LNCAP (cell line): Measurements from ENCODE around the gene RNF151.

Experiments used
- TF ChIP-seq, protein P1 (sequence below): fragments of 450-650 bp; IDR thresholded peaks from 2 replicates; pipeline ENCODE4 v1.5.1; 2017; ENCODE audit warnings: mild to moderate bottlenecking

Gene RNF151

DNA sequence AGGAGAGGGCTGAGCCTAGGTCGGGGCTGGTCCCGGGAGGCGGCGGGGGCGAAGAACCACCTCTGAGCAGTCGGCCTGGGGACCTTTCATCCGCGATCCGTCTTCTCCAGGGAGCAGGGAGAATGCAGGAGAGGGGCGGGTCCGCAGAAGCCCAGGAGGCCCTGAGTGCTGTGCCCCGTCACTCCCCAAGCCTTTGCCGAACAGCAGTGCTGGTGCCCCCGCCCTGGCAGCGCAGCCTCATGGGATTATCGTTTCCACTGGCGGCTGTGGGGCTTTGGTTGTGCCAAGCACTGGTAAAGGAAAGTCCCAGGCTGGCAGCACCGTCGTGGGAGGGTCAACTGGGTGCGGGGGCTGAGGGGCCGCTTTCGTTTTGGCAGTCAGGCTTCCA is 5.8 kb downstream of the RNF151 start:
- TF ChIP-seq, protein P1, sequence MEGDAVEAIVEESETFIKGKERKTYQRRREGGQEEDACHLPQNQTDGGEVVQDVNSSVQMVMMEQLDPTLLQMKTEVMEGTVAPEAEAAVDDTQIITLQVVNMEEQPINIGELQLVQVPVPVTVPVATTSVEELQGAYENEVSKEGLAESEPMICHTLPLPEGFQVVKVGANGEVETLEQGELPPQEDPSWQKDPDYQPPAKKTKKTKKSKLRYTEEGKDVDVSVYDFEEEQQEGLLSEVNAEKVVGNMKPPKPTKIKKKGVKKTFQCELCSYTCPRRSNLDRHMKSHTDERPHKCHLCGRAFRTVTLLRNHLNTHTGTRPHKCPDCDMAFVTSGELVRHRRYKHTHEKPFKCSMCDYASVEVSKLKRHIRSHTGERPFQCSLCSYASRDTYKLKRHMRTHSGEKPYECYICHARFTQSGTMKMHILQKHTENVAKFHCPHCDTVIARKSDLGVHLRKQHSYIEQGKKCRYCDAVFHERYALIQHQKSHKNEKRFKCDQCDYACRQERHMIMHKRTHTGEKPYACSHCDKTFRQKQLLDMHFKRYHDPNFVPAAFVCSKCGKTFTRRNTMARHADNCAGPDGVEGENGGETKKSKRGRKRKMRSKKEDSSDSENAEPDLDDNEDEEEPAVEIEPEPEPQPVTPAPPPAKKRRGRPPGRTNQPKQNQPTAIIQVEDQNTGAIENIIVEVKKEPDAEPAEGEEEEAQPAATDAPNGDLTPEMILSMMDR, result no peak

DNA sequence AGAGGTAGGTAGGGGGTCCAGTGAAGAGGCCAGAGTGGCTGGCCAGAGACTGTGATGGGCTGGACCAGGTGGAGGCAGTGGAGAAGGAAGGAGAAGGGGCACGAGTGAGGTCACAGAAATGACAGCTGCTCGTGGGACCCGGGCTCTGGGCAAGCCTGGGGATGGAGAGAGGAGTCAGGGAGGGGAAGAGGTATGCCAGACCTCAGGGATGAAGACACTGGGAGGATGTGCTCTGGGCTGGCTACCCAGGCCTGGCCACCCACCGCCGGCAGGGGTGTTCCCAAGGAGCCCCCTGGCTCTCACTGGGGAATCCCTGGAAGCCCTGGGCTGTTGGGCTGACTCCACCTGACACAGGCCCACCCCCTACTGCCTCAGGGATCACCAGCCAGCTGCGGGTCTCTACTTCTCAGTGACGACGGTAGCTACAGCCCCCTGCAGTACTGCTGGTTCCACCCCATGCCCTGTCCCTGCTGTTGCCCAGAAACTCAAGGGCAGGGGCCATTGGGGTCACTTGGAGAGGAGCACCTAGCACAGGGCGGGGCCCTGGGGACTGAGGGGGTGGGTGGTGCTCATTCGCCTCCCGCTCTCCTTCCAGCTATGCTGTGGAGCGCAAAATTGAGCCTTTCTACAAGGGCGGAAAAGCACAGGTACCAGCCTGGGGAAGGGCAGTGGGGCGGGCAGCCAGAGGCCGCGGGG is 7.0 kb downstream of the RNF151 start:
- TF ChIP-seq, protein P1, result no peak

DNA sequence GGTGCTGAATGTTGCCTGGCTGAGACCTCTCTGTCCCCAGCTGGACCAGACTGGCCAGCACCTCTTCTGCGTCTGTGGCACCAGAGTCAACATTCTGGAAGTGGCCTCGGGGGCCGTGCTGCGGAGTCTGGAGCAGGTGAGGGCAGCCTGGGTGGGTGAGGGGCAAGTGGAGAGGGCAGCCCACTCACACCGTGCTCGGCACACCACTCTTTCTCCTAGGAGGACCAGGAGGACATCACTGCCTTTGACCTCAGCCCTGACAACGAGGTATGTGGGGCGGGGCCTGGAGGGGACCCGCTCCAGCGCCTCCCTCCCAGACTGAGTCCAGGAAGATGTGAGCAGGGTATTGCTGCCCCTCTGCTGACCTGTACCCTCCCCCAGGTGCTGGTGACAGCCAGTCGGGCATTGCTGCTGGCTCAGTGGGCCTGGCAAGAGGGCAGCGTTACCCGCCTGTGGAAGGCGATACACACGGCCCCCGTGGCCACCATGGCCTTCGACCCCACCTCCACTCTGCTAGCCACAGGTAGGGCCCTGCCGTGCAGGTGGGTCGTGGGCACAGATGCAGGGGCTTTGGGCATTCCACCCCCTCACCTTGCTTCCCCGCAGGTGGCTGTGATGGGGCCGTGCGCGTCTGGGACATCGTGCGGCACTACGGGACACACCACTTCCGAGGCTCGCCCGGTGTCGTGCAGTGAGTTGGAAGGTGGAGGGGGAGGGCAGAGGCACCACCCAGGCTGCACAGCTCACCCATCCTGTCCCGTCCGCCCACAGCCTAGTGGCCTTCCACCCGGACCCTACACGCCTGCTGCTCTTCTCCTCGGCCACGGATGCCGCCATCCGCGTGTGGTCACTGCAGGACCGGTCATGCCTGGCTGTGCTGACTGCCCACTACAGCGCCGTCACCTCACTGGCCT is 7.8 kb downstream of the RNF151 start:
- TF ChIP-seq, protein P1, result no peak

DNA sequence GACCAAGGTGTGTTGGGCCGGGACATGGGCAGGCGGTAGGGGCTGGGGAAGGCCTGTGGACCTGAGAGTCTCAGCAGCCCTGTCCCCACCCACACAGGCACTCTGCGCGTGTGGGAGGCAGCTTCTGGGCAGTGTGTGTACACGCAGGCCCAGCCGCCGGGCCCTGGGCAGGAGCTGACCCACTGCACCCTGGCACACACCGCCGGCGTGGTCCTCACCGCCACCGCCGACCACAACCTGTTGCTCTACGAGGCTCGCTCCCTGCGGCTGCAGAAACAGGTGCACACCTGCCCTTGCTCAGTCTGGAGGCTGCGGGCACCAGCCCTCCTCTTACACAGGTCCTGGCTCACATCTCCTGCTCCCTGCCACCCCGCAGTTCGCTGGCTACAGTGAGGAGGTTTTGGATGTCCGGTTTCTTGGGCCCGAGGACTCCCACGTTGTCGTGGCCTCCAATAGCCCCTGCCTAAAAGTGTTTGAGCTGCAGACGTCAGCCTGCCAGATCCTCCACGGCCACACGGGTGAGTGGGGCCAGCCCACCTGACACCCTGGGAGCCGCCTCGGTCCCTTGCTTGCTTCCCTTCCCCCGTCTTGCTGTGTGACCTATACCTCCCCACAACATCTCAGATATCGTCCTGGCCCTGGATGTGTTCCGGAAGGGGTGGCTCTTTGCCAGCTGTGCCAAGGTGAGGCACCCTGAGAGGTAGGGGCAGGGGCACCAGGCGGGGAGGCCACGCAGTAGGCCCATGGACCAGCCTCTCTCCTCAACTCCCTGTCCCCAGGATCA is 9.0 kb downstream of the RNF151 start:
- TF ChIP-seq, protein P1, result no peak

DNA sequence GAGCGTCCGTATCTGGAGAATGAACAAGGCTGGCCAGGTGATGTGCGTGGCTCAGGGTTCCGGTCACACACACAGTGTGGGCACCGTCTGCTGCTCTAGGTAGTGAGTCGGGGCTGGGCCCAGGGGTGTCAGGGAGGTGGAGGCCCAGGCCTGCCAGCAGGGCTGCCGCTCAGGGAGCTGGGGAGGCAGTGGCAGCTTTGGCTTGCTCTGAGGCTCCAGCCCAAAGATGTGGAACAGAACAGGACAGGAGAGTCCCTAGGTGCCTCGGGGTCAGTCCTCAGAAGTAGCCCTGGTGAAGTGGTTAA is 9.5 kb downstream of the RNF151 start:
- TF ChIP-seq, protein P1, result no peak

DNA sequence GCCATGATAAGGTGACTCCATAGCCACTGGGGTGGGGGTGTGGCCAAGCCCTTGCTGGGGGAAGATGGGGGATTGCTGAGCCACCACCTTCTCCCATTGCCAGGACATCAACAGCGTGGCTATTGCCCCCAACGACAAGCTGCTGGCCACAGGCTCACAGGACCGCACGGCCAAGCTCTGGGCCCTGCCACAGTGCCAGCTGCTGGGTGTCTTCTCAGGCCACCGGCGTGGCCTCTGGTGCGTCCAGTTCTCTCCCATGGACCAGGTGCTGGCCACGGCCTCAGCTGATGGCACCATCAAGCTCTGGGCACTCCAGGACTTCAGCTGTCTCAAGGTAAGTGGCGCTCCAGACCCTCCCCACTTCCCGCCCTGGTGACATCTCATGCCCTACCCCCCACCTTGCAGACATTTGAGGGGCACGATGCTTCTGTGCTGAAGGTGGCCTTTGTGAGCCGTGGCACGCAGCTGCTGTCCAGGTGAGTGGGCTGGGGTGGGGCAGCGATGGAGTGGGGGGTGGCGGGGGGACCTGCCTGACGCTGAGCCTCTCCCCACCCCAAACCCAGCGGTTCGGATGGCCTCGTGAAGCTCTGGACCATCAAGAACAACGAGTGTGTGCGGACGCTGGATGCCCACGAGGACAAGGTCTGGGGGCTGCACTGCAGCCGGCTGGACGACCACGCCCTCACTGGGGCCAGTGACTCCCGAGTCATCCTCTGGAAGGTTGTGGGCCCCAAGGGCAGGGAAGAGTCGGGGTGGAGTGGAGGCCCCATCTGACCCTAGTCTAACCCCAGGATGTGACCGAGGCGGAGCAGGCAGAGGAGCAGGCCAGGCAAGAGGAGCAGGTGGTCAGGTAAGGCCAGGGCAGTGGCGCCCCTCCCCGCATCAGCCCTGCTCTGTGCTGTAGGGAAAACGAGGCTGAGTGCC is 10.6 kb downstream of the RNF151 start:
- TF ChIP-seq, protein P1, result no peak

DNA sequence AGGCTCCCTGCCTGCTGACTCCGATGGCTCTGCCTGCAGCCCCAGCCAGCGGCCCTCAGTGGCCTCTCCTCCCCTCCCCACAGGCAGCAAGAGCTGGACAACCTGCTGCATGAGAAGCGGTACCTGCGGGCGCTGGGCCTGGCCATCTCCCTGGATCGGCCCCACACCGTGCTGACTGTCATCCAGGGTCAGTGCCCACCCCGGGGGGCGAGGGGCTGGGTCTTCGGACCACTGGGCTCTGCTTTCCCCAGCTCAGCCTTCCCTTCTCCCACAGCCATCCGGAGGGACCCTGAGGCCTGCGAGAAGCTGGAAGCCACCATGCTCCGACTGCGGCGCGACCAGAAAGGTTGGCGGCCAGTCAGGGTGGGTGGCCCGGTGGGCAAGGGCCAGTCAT is 11.2 kb downstream of the RNF151 start:
- TF ChIP-seq, protein P1, result no peak
